Right cardiac atrium (tissue), 5 donors: Measurements from ENCODE around the gene ADAMTS16. TPM values are rescaled to one million over a fixed set of nuclear protein-coding genes. Genes with fewer than 3 reads are reported as not detected.

Source experiments
- ATAC-seq, 2 donors: fragments of 200-7000 bp; cut with Tn5 transposase; one replicate each; pipeline versions ENCODE4 v1.8.0 to v1.9.1; 2020; ENCODE audit warnings: moderate library complexity in 2 of 2, mild to moderate bottlenecking in 1 of 2
- DNase-seq, 3 donors: peaks; one replicate each; pipeline ENCODE4 v3.0.0-alpha.2; 2020
- H3K27ac ChIP-seq: one replicate; pipeline ENCODE4 v1.5.1; 2013; ENCODE audit warnings: mild to moderate bottlenecking, low read length, control low read depth, moderate library complexity
- H3K27me3 ChIP-seq: one replicate; pipeline ENCODE4 v1.6.1; 2013; ENCODE audit not compliant: control insufficient read depth, insufficient read depth
- H3K4me1 ChIP-seq: one replicate; pipeline ENCODE4 v1.6.1; 2013; ENCODE audit warnings: low read length; ENCODE audit not compliant: control insufficient read depth, insufficient read depth
- H3K4me3 ChIP-seq: one replicate; pipeline ENCODE4 v1.5.1; 2013; ENCODE audit warnings: low read length, control low read depth
- H3K9me3 ChIP-seq: one replicate; pipeline ENCODE4 v1.6.1; 2013; ENCODE audit warnings: low read length; ENCODE audit not compliant: control insufficient read depth
- WGBS: extraction: QIAGEN DNeasy Blood & Tissue Kit; methylation state at CpG from one replicate; pipeline ENCODE4 v1.1.7; 2013; 5-methylcytosine and 5-hydroxymethylcytosine counted together
- intact Hi-C, 4 donors: fragments of 100-400 bp; cut with DNase I; formaldehyde crosslinking; loops; one replicate each; pipeline versions ENCODE4 v1.11.0 to v1.14.0; 2022 to 2023
- polyA plus RNA-seq: library from polyadenylated mRNA; stranded (reverse); fragments of 200-250 nt; gene quantifications from one replicate; pipeline ENCODE4 v1.2.3, GENCODE V29; 2013
- total RNA-seq, 4 donors: library from RNA; stranded (reverse); fragmentation: NEBNext Ultra II Directional; extraction: Animal tissue kit (Norgen Biotek cat#: 25700); gene quantifications; one replicate each; pipeline ENCODE4 v1.2.1, GENCODE V29; 2021
- donor health status: healthy with polysubstance abuse.
- donor health status: DM: no; HTN: yes; CAD: no.
- donor health status: DM: no; HTN: no; CAD: no.
- donor health status: DM: no; HTN: yes; CAD: no; lungs with severe emphysema.
- donor health status: DM: yes; HTN: yes; CAD: no.

Gene ADAMTS16
- total and polyA plus RNA-seq, 5 donors = not detected

- no peak overlapping the region for H3K4me3 ChIP-seq
- no peaks in the 10 kb centered on the region for H3K4me1 ChIP-seq
- 64% methylated on average over 9 of the region's 9 CpGs for WGBS
- DNase-seq (no peak), ATAC-seq (no peak)
- peaks cover 10% of the 10 kb centered on the region for H3K9me3 ChIP-seq
- H3K27me3 ChIP-seq = no peaks in the 10 kb centered on the region
- intact Hi-C loops = no loop called here
- no peak overlapping the region for H3K27ac ChIP-seq
Measured at GRCh38 chr5:5350101-5350500, 210.0 kb downstream of the ADAMTS16 start.

- no peak for ATAC-seq
- 84% methylated on average over 14 of the region's 14 CpGs for WGBS
- Histone ChIP-seq H3K4me3 (no peak overlapping the region), H3K4me1 (no peaks in the 10 kb centered on the region), H3K27me3 (no peaks in the 10 kb centered on the region), H3K9me3 (peaks cover 10% of the 10 kb centered on the region), H3K27ac (no peak overlapping the region)
- intact Hi-C loops = no loop called here
- DNase-seq = no peak
Measured at GRCh38 chr5:5351288-5351979, 211.3 kb downstream of the ADAMTS16 start.

- ATAC-seq = no peak
Measured at GRCh38 chr5:5352675-5353074, 212.5 kb downstream of the ADAMTS16 start.

GRCh38 chr5:5353681-5354080 is 213.6 kb downstream of the ADAMTS16 start:
- intact Hi-C loops = no loop called here
- WGBS = 67% methylated on average over 10 of the region's 10 CpGs

More at GRCh38 chr5:5352675-5353074, 212.5 kb downstream of the ADAMTS16 start:
- Histone ChIP-seq H3K27ac (no peak overlapping the region), H3K27me3 (no peaks in the 10 kb centered on the region), H3K4me1 (no peaks in the 10 kb centered on the region), H3K4me3 (no peak overlapping the region), H3K9me3 (peaks cover 8% of the 10 kb centered on the region)
- WGBS = 96% methylated on average over 18 of the region's 18 CpGs
- no peak for DNase-seq
- intact Hi-C loops = no loop called here

GRCh38 chr5:5356765-5357164 is 216.6 kb downstream of the ADAMTS16 start:
- intact Hi-C loops = no loop called here
- no peak for ATAC-seq
- H3K4me1 ChIP-seq = no peaks in the 10 kb centered on the region

More at GRCh38 chr5:5353681-5354080, 213.6 kb downstream of the ADAMTS16 start:
- no peak overlapping the region for H3K27ac ChIP-seq
- DNase-seq (no peak), ATAC-seq (no peak)
- H3K27me3 ChIP-seq = no peaks in the 10 kb centered on the region
- H3K4me3 ChIP-seq = no peak overlapping the region
- H3K4me1 ChIP-seq = no peaks in the 10 kb centered on the region
- peaks cover 7% of the 10 kb centered on the region for H3K9me3 ChIP-seq

GRCh38 chr5:5359618-5360017 is 219.5 kb downstream of the ADAMTS16 start:
- no peak for ATAC-seq

More at GRCh38 chr5:5356765-5357164, 216.6 kb downstream of the ADAMTS16 start:
- no peak for DNase-seq
- Histone ChIP-seq H3K4me3 (no peak overlapping the region), H3K27ac (no peak overlapping the region), H3K27me3 (no peaks in the 10 kb centered on the region), H3K9me3 (peaks cover 3% of the 10 kb centered on the region)

GRCh38 chr5:5360363-5360940 is 220.3 kb downstream of the ADAMTS16 start:
- H3K27ac ChIP-seq = no peak overlapping the region
- intact Hi-C loops = no loop called here
- H3K4me1 ChIP-seq = no peaks in the 10 kb centered on the region
- no peak for ATAC-seq
- DNase-seq = no peak
- WGBS = 83% methylated on average over 8 of the region's 8 CpGs
- no peaks in the 10 kb centered on the region for H3K27me3 ChIP-seq
- H3K9me3 ChIP-seq = peaks cover 5% of the 10 kb centered on the region
- H3K4me3 ChIP-seq = no peak overlapping the region

More at GRCh38 chr5:5359618-5360017, 219.5 kb downstream of the ADAMTS16 start:
- Histone ChIP-seq H3K4me1 (no peaks in the 10 kb centered on the region), H3K27ac (no peak overlapping the region), H3K9me3 (peaks cover 5% of the 10 kb centered on the region), H3K27me3 (no peaks in the 10 kb centered on the region), H3K4me3 (no peak overlapping the region)
- 82% methylated on average over 9 of the region's 9 CpGs for WGBS
- intact Hi-C loops = no loop called here
- no peak for DNase-seq

- Histone ChIP-seq H3K4me1 (no peaks in the 10 kb centered on the region), H3K9me3 (peaks cover 5% of the 10 kb centered on the region), H3K27ac (no peak overlapping the region), H3K27me3 (no peaks in the 10 kb centered on the region), H3K4me3 (no peak overlapping the region)
- DNase-seq (no peak), ATAC-seq (no peak)
- intact Hi-C loops = no loop called here
- WGBS = 54% methylated on average over 10 of the region's 10 CpGs
Measured at GRCh38 chr5:5360941-5361520, 220.9 kb downstream of the ADAMTS16 start.

- Histone ChIP-seq H3K27ac (no peak overlapping the region), H3K27me3 (no peaks in the 10 kb centered on the region), H3K4me1 (no peaks in the 10 kb centered on the region), H3K4me3 (no peak overlapping the region), H3K9me3 (peaks cover 5% of the 10 kb centered on the region)
- WGBS = 82% methylated on average over 3 of the region's 3 CpGs
- ATAC-seq = no peak
- DNase-seq = no peak
- intact Hi-C loops = no loop called here
Measured at GRCh38 chr5:5363045-5363444, 222.9 kb downstream of the ADAMTS16 start.

- no peak overlapping the region for H3K4me3 ChIP-seq
- ATAC-seq (no peak), DNase-seq (no peak)
- WGBS = 93% methylated on average over 7 of the region's 7 CpGs
- intact Hi-C loops = no loop called here
- H3K27ac ChIP-seq = no peak overlapping the region
- H3K9me3 ChIP-seq = peaks cover 7% of the 10 kb centered on the region
- no peaks in the 10 kb centered on the region for H3K27me3 ChIP-seq
- H3K4me1 ChIP-seq = peaks cover 3% of the 10 kb centered on the region
Measured at GRCh38 chr5:5364932-5365331, 224.8 kb downstream of the ADAMTS16 start.

- DNase-seq = no peak
- WGBS = 93% methylated on average over 1 of the region's 1 CpG
- no peaks in the 10 kb centered on the region for H3K27me3 ChIP-seq
- intact Hi-C loops = no loop called here
- peaks cover 3% of the 10 kb centered on the region for H3K4me1 ChIP-seq
- H3K4me3 ChIP-seq = no peak overlapping the region
- peaks cover 7% of the 10 kb centered on the region for H3K9me3 ChIP-seq
- no peak for ATAC-seq
- H3K27ac ChIP-seq = no peak overlapping the region
Measured at GRCh38 chr5:5367739-5368138, 227.6 kb downstream of the ADAMTS16 start.
